ENCODE measurements around the gene BRIP1. TPM values are rescaled to one million over a fixed set of nuclear protein-coding genes. Genes with fewer than 3 reads are reported as not detected.

Gene BRIP1
- total and polyA plus RNA-seq, 2 donors (not counting 3 experiments of a cell fraction or from before 2014, with no cell fraction given) = 1.8 to 12.1 TPM

GRCh38 chr17:61733021-61733420 lies 130.3 kb downstream of the BRIP1 start:
- H3K4me3 ChIP-seq (replicated peaks in 1 of 3; ENCODE audit: insufficient read depth in 1 of 3, low read depth in 1 of 3, low read length in 3 of 3) = no peak overlapping the region
- ChIA-PET POLR2A (no interaction called here), CTCF (no interaction called here)
- H3K27ac ChIP-seq (ENCODE audit: insufficient read depth, low read depth, low read length) = no peak overlapping the region
- intact Hi-C loops (cut with micrococcal nuclease) (no loop called here), dilution Hi-C loops (cut with MboI; ENCODE audit: extremely low pct_ligation_motif_present, low sequenced_read_pairs) (no loop called here)
- H3K79me2 ChIP-seq (ENCODE audit: control insufficient read depth, insufficient read depth, low read length) = no peaks in the 10 kb centered on the region
- no peak for TF ChIP-seq POLR2A (IDR thresholded peaks at IDR 0.05; ENCODE audit: low read depth, low read length)
- no peak for TF ChIP-seq JUN (IDR thresholded peaks at IDR 0.05; ENCODE audit: borderline replicate concordance, insufficient read depth, insufficient read length, low read depth)
- no peak for TF ChIP-seq MAX (IDR thresholded peaks at IDR 0.05; ENCODE audit: insufficient read depth, insufficient read length)
- TF ChIP-seq CTCF (IDR thresholded peaks at IDR 0.05; ENCODE audit: extremely low read depth in 1 of 2, insufficient read depth in 1 of 2, low read depth in 1 of 2, low read length in 2 of 2) = no peak
- no peak for TF ChIP-seq MYC (IDR thresholded peaks at IDR 0.05; ENCODE audit: low read depth, low read length)
- TF ChIP-seq POLR2AphosphoS5 (IDR thresholded peaks at IDR 0.05; ENCODE audit: insufficient read depth, low read depth, low read length) = no peak
- TF ChIP-seq EZH2 (IDR thresholded peaks at IDR 0.05; ENCODE audit: borderline replicate concordance, low read depth, low read length, severe bottlenecking) = no peak
- TF ChIP-seq GATA2 (IDR thresholded peaks at IDR 0.05; ENCODE audit: insufficient read depth, insufficient read length, low read depth, low read length) = no peak
- H3K9me1 ChIP-seq (replicated peaks; ENCODE audit: control insufficient read depth, extremely low read depth, insufficient read depth, low read length) = no peaks in the 10 kb centered on the region
- no peaks in the 10 kb centered on the region for H3K9me3 ChIP-seq (replicated peaks; ENCODE audit: control insufficient read depth, insufficient read depth, low read length)
- DNase-seq (ENCODE audit: low read depth, low spot score) (no peak), FAIRE-seq (no peak)
- H3K4me1 ChIP-seq (ENCODE audit: control insufficient read depth, extremely low read depth, insufficient read depth, low read length) = no peaks in the 10 kb centered on the region
- no peaks in the 10 kb centered on the region for H4K20me1 ChIP-seq (replicated peaks; ENCODE audit: control insufficient read depth, extremely low read depth, insufficient read depth, low read length)
- no peaks in the 10 kb centered on the region for H3K27me3 ChIP-seq (ENCODE audit: control insufficient read depth in 2 of 2, insufficient read depth in 2 of 2, low read length in 2 of 2)
- no peak overlapping the region for H2AFZ ChIP-seq (ENCODE audit: low read depth, low read length)
- H3K36me3 ChIP-seq (ENCODE audit: control insufficient read depth in 2 of 2, extremely low read depth in 1 of 2, insufficient read depth in 2 of 2, low read length in 2 of 2) = no peaks in the 10 kb centered on the region
- H3K9ac ChIP-seq (replicated peaks; ENCODE audit: extremely low read depth, insufficient read depth, low read length) = no peak overlapping the region
- no TSS peak for BruUV-seq (replicated peaks)
- no peak overlapping the region for H3K4me2 ChIP-seq (ENCODE audit: insufficient read depth, low read length)
